NCI-H82 (cell line): ENCODE measurements around the gene SERPINA4.
"Not testable (repeated sequence)": the region's sequence is repeated elsewhere in the genome, so short reads cannot be mapped to it uniquely, and the experiment has no call there.

ENCODE experiments used
- DNase-seq: peaks from one replicate; lab custom pipeline; 2025; lab: John Stamatoyannopoulos, UW

The SERPINA4 gene

DNA sequence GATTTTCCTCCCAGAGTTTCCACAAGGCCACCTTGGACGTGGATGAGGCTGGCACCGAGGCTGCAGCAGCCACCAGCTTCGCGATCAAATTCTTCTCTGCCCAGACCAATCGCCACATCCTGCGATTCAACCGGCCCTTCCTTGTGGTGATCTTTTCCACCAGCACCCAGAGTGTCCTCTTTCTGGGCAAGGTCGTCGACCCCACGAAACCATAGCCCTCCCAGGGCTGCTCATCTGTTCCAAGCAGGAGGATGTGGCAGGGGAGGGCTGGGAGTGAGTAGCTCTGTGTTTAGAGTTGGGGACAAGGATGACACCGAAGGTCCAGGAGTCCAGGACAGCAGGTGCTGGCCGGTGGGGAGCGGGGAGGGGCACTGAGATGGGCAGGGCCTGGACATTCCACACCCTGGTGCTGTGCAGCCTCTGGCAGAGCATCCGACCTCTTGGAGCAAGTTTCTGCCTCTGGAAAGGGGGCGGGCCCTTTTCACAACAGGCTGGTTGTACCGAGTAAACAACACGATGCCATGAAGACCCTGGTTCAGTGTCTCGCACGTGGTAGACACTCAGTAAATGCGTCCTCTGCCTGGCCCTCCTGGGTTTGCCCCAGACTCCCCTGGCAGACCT lies 8.2 kb downstream of the SERPINA4 start:
- DNase-seq, result no peak

DNA sequence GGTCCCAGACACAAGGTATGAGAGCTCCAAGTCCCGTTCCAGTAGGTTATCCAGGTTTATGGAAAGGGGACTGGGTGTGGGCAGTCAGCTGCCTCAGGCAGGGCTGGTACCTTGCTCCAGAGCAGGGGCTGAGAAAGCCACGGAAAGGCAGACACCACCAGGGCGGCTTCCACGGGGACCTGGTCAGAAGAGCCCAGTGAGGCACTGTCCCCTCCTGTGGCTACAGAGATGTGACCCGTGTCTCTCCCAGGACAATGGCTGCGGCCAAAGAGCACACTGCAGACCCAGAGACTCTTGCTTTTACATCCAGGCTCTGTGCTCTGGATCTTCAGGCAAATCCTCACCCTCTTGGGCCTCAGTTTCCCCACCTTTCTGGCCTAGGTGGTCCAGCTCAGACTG lies 8.8 kb downstream of the SERPINA4 start:
- no peak for DNase-seq

DNA sequence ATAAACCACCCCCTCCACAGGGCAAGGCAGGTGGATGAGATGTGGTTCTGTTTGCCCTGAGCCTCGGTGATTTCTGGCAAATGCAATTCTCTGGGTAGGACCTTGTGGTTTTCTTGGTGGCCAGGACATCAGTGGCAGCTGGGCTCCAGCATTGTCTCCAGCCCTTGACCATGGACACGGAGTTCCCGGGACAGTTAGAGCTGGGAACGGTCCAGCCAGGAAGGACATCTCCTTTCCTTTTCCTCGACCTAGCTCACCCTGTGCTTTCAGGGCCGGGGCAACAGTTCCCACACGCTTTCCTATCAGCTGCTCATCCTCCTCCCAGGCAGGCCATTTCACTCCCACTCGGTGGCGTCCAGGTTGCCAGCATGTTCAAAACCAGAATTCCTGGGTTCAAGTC lies 9.2 kb downstream of the SERPINA4 start:
- DNase-seq, result no peak

DNA sequence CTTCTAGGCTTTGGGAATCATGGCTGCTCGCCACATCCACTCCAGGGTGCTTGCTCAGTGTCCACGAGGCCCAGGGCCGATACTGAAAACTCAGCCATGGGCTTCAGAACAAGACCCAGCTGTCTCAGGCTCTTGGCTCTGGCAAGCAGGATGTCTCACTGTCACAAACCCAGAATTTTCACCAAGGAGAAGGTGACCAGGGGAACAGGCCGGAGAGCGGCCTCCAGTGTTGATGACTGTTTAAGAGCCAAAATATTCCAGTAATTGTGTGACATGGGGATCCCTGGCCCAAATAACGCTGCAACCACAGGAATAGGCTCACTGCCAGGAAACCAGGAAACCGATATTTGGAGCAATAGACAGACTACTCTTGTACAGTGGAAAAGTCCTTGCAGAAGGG lies 10.2 kb downstream of the SERPINA4 start:
- DNase-seq, result no peak

DNA sequence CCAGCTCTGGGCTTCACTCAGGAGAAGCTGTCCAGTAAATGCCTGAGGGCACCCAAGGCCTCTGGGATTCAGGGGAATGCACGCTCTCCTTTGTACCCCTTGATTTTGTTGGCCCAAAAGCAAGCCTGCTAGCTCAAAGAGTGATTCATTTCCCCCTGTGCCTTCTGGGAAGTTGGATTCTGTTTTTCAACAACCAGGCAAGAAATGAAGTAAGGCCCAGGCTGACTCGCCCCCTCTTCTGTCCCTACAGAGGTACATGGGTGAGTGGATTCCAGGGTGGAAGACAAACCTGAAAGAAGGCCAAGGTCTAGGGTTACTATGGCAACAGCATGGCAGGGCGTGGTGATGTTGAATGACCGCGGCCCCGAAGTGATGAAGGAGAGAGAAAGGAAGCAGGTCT lies 10.7 kb downstream of the SERPINA4 start:
- DNase-seq, result no peak

DNA sequence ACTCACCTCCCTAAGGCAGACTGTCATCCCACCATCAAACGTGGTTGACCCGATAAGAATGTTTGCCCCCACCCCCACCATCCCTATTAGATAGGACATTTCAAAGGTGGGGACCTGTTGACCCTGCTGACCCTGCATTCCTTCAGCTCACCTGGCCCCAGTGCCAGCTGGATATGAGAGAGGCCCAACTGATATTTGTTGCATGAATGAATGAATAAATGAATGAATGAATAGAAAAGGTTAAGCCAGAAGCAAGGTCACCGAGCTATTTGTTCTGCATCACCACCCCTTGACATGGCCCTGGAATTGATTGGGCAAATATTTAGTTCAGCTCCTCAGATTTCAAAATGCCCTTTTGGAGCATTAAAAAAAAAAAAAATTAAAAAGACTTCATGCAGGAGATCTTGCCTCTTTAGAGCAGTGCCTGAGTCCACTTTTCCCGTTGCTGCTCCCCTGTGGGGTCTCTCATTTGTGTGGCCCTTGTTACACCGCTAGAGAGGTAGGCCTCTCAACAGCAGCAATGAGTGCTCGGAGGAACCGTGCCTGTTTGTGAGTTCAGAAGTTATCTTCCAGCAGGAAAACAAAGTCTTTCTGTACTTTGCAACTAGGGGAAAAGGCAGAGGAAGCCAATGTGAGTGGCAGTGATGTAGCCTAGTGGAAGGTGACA lies 11.5 kb downstream of the SERPINA4 start:
- no peak for DNase-seq

DNA sequence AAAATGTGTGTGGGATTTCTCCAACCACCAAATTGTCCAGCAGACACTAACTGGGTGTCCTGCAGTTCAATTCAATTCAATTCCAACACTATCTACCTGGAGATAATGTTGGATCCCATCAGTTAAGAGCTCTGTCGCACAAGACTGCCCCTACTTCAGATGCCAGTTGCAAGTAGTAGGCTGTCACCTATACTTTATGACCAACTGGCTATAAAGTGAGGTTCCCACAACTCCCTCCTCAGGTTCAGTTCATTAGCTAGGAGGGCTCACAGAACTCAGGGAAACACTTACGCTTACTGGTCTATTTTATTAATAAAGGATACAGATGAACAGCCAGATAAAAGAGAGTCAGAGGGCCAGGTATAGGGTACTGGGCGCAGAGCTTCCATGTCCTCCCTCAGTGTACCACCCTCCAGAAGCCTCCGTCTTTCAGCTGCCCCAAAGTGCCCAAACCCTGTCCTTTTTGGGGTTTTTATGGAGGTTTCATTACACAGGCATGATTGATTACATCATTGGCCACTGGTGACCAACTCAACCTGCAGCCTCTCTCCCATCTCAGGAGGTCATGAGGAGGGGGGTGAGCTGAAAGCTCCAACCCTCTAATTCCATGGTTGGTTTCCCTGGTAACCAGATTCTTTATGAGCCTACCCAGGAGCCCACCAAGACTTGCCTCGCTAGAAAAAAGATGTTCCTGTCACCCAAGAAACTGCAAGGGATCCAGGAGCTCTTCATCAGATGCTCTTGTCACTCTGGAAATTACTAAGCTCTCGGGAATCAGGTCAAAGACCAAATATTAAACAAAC lies 12.4 kb downstream of the SERPINA4 start:
- no peak for DNase-seq

DNA sequence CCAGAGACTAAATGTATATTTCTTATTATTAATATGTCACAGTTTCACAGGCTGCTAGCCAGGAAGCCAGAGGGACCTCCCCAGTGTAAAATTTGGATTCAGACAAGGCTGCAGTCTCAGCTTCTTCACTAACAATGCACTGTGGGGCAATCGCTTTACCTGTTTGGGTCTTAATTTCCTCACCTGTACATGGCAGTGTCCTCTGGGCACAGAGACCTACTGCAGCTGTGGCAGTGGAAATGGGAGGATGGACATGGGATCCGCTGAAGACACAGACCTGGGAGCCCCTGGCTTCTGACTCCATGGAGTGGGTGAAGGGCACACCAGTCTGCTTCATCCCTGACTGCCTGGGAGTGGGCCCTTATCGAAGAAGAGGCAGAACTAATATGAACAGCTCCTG lies 13.1 kb downstream of the SERPINA4 start:
- DNase-seq, result no peak

DNA sequence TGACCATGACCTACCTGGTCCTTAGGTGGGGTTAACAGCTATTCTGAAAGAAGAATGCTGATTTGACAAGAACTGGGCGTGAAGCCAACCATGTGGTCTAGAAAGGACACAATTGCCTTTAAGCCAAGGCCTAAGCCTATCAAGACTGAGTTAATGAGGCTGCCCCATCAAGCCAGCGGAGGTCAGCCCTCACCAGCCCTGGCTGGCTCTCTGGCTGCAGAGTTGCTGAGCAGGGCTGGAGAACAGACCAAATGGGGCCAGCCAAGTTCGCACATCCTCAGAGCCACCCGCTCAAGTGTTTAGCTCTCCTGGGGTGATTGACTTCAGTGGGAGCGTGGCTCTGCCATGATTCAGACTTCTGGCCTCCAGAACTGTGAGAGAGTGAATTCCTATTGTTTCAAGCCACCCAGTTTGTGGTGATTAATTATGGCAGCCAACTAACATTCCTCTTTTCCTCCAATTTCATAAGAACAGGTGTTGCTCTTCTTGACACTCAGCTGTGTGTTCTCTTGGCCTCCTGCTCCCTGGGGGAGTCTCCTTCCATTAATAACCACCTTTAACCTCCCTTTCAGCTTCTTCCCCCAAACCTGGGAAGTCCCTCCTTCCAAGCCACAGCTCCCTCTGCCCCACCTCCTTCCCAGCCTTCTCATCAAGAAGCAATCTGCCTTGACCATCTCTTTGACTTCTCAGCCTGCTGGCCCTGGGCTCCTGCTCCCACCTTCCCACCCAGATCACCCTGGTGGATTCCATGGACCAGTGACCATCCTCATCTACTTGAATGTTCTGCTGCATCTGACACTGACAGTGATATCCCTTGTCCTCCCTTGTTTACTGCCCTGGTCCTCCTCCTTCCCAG lies 14.7 kb downstream of the SERPINA4 start:
- peak; percentile 6 for DNase-seq

DNA sequence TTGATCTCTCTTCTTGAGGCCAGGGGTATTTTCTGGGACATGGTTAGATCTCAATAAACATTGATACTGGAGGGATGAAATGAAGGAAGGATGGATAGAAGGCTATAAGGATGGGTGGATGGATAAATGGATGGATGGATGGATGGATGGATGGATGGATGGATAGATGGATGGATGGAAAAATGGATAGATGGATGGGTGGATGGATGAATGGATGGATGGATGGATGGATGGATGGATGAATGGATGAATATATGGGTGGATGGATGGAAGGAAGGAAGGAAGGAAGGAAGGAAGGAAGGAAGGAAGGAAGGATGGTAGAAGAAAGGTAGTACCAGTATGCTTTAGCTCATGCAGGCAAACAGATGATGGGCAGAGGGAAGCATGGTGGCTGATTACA lies 16.2 kb downstream of the SERPINA4 start:
- DNase-seq, result not testable (repeated sequence)

DNA sequence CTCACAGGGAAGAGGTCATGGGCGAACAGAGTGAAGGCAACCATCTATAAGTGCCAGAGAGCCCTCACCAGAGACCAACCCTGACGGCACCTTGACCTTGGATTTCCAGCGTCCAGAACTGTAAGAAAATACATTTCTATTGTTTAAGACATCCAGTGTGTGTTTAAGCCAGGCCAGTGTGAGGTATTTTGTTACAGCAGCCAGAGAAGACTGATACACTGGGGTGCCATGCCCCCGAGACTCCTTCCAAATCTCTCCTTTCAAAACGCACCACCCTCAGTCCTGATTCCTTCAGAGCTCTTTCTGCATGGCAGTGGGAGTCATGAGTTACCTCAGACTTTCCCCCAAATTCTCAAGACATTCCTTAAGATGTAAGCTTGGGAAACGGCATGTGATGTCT lies 17.5 kb downstream of the SERPINA4 start:
- no peak for DNase-seq

DNA sequence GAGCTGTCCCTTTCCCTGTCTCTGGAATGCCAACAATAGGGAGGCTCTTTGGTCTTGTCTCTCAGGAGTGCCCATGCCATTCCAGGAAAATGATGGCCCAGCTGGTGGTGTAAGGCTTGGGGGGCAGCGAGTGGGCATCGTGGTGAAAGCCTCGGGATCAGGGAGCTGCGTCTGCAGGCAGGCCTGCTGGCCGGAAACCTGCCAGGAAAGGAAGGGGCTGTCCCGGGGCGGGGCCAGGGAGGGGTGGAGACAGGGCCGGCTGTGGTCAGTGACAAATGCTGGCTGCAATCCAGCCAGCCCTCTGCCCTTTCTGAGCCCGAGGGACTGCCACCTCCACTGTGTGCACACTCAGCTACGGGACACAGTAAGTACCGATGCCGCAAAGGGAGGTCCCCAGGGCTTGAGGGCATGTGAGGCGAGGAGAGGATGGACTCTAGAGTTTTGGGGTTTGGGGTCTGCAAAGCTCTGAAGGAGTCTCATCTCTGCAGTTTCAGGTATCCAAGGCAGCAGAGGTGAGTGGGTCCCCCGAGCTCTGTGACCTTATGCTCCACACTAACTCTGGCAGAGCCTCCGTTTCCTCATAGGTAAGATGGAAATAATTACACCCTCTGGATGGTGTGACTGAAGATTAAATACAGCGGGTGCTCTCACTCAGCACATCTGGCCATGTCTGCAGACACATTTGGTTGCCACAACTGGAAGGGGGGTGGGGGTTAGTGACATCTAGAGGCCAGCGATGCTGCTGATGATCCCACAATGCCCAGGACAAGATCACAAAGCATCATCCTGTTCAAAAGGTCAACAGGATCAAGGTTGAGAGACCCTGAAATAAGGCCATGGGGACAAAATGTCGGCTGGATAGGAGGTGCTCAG lies 20.1 kb downstream of the SERPINA4 start, which contains the start of gene SERPINA5:
SERPINA5 (plus strand) TSS at position 300 of the 873 bp plus-strand sequence. CDS start 5,937 bp downstream, outside the sequence.
- no peak for DNase-seq

DNA sequence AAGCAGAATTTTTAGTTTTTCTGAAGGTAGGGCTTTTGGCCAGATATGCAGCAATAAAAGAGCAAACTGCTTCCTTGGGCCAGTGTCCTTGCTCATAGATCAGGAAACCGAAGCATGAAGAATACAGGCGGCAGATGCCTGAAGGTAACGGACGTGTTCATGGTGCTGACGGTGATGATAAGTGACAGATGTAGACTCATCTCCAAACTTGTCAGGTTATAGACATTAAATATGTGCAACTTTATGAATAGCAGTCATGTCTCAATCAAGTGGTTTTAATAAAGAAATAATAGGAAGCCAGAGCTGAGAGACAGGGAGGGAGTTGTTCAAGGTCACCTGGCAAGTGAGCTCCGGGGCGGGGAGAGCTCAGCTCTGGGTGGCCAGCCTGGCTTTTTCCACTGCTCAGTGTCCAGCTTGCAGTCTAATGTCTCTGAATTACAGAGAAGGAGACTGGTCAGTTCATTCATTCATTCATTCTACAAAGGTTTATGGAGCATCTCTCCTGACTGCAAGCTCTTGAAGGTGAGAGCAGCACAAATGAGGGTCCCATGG lies 21.0 kb downstream of the SERPINA4 start:
- no peak for DNase-seq

DNA sequence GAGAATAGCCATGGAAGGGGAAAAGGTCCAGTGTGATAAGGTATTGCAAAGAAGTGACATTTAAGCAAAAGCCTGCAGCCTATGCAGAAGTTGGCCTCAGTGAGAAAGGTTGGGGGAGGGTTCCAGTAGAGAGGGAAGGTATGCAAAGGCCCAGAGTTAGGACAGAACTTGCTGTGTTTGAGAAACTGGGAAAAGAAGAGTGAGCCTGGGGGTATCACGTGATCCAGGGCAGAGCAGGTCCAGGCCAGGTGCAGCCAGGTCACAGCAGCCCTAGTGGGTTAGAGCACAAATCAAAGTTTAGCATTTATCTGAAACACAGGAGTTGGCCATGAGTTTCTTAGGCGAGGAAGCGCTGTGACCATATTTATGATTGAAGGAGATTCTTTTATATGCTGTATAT lies 21.6 kb downstream of the SERPINA4 start:
- DNase-seq, result no peak

DNA sequence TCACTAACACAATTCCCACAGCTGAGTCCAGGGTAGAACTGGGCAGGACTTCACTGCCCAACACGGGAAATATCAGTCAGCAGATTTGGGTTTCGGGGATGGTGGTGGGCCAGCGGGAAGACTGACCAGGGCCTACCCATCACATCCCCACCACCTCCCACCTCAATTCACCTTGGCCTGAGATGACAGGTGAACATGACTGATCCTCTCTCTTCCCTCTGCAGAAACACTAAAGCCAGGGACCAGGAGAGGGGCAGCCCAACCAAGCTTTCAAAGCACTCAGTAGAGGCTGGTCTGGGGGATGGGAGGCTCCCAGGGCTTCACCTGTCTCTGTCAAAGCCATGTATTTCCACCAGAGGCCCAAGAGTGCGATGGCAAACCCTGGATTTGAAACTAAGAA lies 22.3 kb downstream of the SERPINA4 start:
- no peak for DNase-seq

DNA sequence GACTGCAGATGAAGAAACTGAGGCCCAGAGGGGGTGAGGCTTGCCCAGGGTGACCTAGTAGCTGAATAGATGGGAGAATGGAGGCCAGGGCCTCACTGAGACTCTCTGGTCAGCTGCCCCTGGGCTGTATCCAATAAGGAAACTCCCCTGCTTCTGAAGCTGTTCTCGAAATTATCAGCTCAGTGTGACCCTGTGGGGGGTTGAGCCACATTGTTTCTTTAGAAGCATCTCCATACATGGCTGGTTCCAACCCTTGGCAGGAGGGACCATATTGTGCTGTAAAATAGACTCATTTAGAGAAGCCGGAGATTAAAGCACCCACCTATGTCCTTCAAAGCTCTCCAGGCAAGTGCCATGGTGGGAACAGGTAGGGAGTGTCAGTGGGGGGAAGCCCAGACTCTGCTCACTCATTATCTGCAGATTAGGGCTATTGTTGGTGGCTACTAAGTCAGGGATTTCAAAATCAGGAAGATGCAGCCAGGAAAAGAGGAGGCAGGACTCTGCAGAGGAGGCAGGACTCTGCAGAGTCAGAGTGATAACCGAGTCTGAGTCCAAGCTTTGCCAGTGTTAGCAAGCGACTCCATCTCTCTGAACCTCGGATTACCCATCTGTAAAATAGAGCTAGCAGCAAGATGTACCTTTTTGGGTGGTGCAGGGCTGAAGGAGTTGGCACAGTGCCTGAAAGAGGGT lies 23.5 kb downstream of the SERPINA4 start:
- no peak for DNase-seq

DNA sequence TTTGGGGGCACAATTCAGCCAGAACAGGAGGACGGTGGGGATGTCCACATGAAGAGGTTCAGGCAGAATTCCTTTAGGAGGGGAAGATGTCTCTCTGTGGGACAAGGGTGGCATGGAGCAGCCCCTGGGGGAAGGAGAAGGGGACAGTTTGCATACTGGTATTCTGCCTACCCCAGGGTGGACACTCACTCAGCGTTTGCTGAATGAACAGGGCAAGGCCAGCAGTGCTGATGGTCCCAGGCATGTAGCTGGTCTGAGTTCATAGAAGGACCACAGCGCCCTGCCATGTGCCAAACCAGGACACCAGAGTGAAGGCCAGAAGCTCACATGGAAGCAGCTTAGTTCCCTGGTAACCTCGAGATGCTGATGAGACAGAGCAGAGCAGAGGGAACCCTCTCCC lies 25.4 kb downstream of the SERPINA4 start:
- DNase-seq, result no peak

DNA sequence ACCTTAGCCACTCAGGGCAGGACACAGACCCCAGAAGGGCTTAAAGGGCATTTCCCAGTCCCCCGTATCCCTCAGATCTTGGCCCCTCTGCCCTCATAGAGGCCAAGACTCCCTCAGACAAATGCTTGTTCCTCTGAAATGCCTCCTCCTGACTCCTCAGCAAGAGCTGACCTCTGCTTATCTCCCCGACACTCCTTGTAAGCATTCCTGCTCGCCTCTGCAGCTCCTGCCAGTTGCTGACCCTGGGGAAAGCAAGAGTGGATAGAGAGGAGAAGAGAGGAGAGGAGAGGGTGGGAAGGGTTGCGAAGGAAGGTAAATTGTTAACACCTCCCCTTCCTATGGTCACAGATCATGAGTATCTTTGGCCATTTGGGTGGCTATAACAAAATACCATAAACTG lies 27.1 kb downstream of the SERPINA4 start:
- no peak for DNase-seq

DNA sequence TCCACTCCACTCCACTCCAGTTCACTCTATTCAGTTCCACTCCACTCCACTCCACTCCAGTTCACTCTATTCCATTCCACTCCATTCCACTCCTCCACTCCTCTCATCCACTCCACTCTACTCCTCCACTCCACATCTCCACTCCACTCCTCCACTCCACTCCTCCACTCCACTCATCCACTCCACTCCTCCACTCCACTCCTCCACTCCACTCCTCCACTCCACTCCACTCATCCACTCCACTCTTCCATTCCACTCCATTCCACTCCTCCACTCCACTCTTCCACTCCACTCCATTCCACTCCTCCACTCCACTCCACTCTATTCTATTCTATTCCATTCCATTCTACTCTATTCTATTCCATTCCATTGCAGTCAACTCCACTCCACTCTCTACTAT lies 29.8 kb downstream of the SERPINA4 start:
- no peak for DNase-seq

DNA sequence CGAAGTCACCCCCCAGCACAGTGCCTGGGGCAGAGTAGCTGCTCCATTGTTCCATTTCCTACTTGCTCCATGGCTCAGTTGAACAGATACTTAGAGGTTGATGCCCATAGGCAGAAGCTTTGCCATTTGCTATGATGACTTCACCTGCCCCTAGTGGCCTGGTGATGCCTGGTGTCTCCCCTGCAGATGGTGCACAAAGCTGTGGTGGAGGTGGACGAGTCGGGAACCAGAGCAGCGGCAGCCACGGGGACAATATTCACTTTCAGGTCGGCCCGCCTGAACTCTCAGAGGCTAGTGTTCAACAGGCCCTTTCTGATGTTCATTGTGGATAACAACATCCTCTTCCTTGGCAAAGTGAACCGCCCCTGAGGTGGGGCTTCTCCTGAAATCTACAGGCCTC lies 30.6 kb downstream of the SERPINA4 start:
- DNase-seq, result no peak
